ENCODE data around the gene CCDC59. TPM values are rescaled to one million over a fixed set of nuclear protein-coding genes. Genes with fewer than 3 reads are reported as not detected.

CCDC59 gene
- total RNA-seq, 1 donor from 2014 or later: 48.9 TPM

- Mint-ChIP-seq H3K36me3 (ENCODE audit: low read depth) (peaks cover 67% of the 10 kb centered on the region), H3K27ac (no peak overlapping the region), H3K27me3 (no peaks in the 10 kb centered on the region), H3K4me3 (no peak overlapping the region), H3K4me1 (peaks cover 4% of the 10 kb centered on the region), H3K9me3 (no peaks in the 10 kb centered on the region)
- CTCF ChIA-PET: no interaction called here
- POLR2A ChIA-PET: no interaction called here
- DNase-seq (no peak), ATAC-seq (ENCODE audit: low read depth) (no peak)
- no peak for TF ChIP-seq CTCF (IDR thresholded peaks at IDR 0.05)
- intact Hi-C loops (cut with micrococcal nuclease): no loop called here
These were observed 8.0 kb downstream of the CCDC59 start for GRCh38 chr12:82350161-82350560.

GRCh38 chr12:82329508-82329907 is 28.7 kb downstream of the CCDC59 start:
- ChIA-PET CTCF (no interaction called here), POLR2A (no interaction called here)
- H3K36me3 Mint-ChIP-seq (ENCODE audit: low read depth): no peaks in the 10 kb centered on the region
- DNase-seq: no peak
- H3K9me3 Mint-ChIP-seq: no peaks in the 10 kb centered on the region
- ATAC-seq (ENCODE audit: low read depth): no peak
- no peak overlapping the region for H3K4me3 Mint-ChIP-seq
- H3K4me1 Mint-ChIP-seq: no peaks in the 10 kb centered on the region
- H3K27ac Mint-ChIP-seq: no peak overlapping the region
- no peak for TF ChIP-seq CTCF (IDR thresholded peaks at IDR 0.05)
- intact Hi-C loops (cut with micrococcal nuclease): loop anchor here (10.0 kb wide), 1 partner anchor 1915 kb away; no protein-coding TSS in a partner anchor
- H3K27me3 Mint-ChIP-seq: no peaks in the 10 kb centered on the region

GRCh38 chr12:82327861-82328260 is 30.3 kb downstream of the CCDC59 start:
- no peak for DNase-seq
- Mint-ChIP-seq H3K27ac (no peak overlapping the region), H3K9me3 (no peaks in the 10 kb centered on the region), H3K4me1 (no peaks in the 10 kb centered on the region), H3K4me3 (no peak overlapping the region), H3K36me3 (ENCODE audit: low read depth) (no peaks in the 10 kb centered on the region), H3K27me3 (no peaks in the 10 kb centered on the region)
- ChIA-PET POLR2A (no interaction called here), CTCF (no interaction called here)
- TF ChIP-seq CTCF (IDR thresholded peaks at IDR 0.05): no peak
- intact Hi-C loops (cut with micrococcal nuclease): loop anchor here (10.0 kb wide), 1 partner anchor 1913 kb away; no protein-coding TSS in a partner anchor
- no peak for ATAC-seq (ENCODE audit: low read depth)

GRCh38 chr12:82326905-82327503 is 31.2 kb downstream of the CCDC59 start:
- H3K36me3 Mint-ChIP-seq (ENCODE audit: low read depth): no peaks in the 10 kb centered on the region
- TF ChIP-seq CTCF (IDR thresholded peaks at IDR 0.05): no peak
- H3K9me3 Mint-ChIP-seq: no peaks in the 10 kb centered on the region
- no peak for ATAC-seq (ENCODE audit: low read depth)
- H3K4me3 Mint-ChIP-seq: no peak overlapping the region
- POLR2A ChIA-PET: no interaction called here
- DNase-seq: no peak
- H3K27me3 Mint-ChIP-seq: no peaks in the 10 kb centered on the region
- intact Hi-C loops (cut with micrococcal nuclease): loop anchor here (10.0 kb wide), 1 partner anchor 1912 kb away; no protein-coding TSS in a partner anchor
- CTCF ChIA-PET: no interaction called here
- no peaks in the 10 kb centered on the region for H3K4me1 Mint-ChIP-seq
- no peak overlapping the region for H3K27ac Mint-ChIP-seq

GRCh38 chr12:82325540-82326336 is 32.4 kb downstream of the CCDC59 start:
- ATAC-seq (ENCODE audit: low read depth): no peak
- no peaks in the 10 kb centered on the region for H3K36me3 Mint-ChIP-seq (ENCODE audit: low read depth)
- intact Hi-C loops (cut with micrococcal nuclease): loop anchor here (10.0 kb wide), 1 partner anchor 1911 kb away; no protein-coding TSS in a partner anchor

More at GRCh38 chr12:82325540-82326336, 32.4 kb downstream of the CCDC59 start:
- no peak for DNase-seq
- no peak for TF ChIP-seq CTCF (IDR thresholded peaks at IDR 0.05)
- no peaks in the 10 kb centered on the region for H3K27me3 Mint-ChIP-seq
- H3K4me3 Mint-ChIP-seq: no peak overlapping the region
- H3K27ac Mint-ChIP-seq: no peak overlapping the region
- ChIA-PET POLR2A (no interaction called here), CTCF (no interaction called here)
- H3K9me3 Mint-ChIP-seq: no peaks in the 10 kb centered on the region
- H3K4me1 Mint-ChIP-seq: no peaks in the 10 kb centered on the region
